Sigmoid colon (tissue), 7 donors: ENCODE data around the gene HMCN1. TPM values are rescaled to one million over a fixed set of nuclear protein-coding genes. Genes with fewer than 3 reads are reported as not detected.
A peak's percentile ranks its signal among the peaks of the same experiment; 100 is the strongest.

Source experiments
- DNase-seq: peaks from one replicate; pipeline ENCODE4 v3.0.0-alpha.2; 2019
- H3K27ac ChIP-seq, 4 donors: fragments of 200-600 bp; sonication (generic); one replicate each; pipeline ENCODE4 v1.5.1; 2016 to 2019; ENCODE audit warnings: mild to moderate bottlenecking in 1 of 4
- H3K27me3 ChIP-seq, 3 donors: fragments of 200-600 bp; sonication (generic); one replicate each; pipeline ENCODE4 v1.5.1; 2019; ENCODE audit warnings: mild to moderate bottlenecking in 1 of 3
- H3K36me3 ChIP-seq, 4 donors: fragments of 200-600 bp; sonication (generic); one replicate each; pipeline ENCODE4 v1.5.1; 2016 to 2019
- H3K4me1 ChIP-seq, 4 donors: fragments of 200-600 bp; sonication (generic); one replicate each; pipeline ENCODE4 v1.5.1; 2017 to 2019
- H3K4me3 ChIP-seq, 4 donors: fragments of 200-600 bp; sonication (generic); one replicate each; pipeline ENCODE4 v1.5.1; 2017 to 2019; ENCODE audit warnings: mild to moderate bottlenecking in 2 of 4, moderate library complexity in 1 of 4
- H3K9me3 ChIP-seq, 4 donors: fragments of 200-600 bp in 3 of 4; sonication (generic) in 3 of 4; one replicate each; pipeline versions ENCODE4 v1.5.1 to v1.6.1; 2013 to 2019
- EP300 ChIP-seq, 4 donors: sonication (generic); formaldehyde crosslinking; IDR thresholded peaks; one replicate each; pipeline ENCODE4 v1.6.1; 2017; ENCODE audit warnings: antibody characterized with exemption in 4 of 4
- POLR2A ChIP-seq, 2 donors: fragments of 450-650 bp; IDR thresholded peaks; one replicate each; pipeline ENCODE4 v1.6.1; 2016; ENCODE audit warnings: antibody characterized with exemption in 2 of 2, mild to moderate bottlenecking in 2 of 2, moderate library complexity in 2 of 2
- POLR2AphosphoS5 ChIP-seq, 4 donors: sonication (generic); formaldehyde crosslinking; IDR thresholded peaks; one replicate each; pipeline ENCODE4 v1.6.1; 2017; ENCODE audit warnings: antibody characterized with exemption in 4 of 4
- WGBS, 2 donors: extraction: QIAGEN DNeasy Blood & Tissue Kit; methylation state at CpG; one replicate each; pipeline ENCODE4 v1.1.7; 2013; 5-methylcytosine and 5-hydroxymethylcytosine counted together
- intact Hi-C: fragments of 100-400 bp; cut with DNase I; formaldehyde crosslinking; loops from one replicate; pipeline ENCODE4 v1.15.1; 2023
- polyA plus RNA-seq, 3 donors: library from polyadenylated mRNA; stranded (reverse); fragments of 200-250 nt; gene quantifications; one replicate each; pipeline ENCODE4 v1.2.3, GENCODE V29; 2013
- total RNA-seq, 4 donors: library from RNA; depleted of rRNA; stranded (reverse); fragments of >200 nt; gene quantifications; one replicate each; pipeline ENCODE4 v1.1.0, GENCODE V29; 2016
- TF ChIP-seq, protein P1 (sequence below), 4 experiments: fragments of 450-650 bp in 3 of 4; fragments of 200-600 bp in 1 of 4; IDR thresholded peaks; one replicate each; pipeline ENCODE4 v1.5.1; 2016 to 2019; ENCODE audit warnings: antibody characterized with exemption in 4 of 4, mild to moderate bottlenecking in 3 of 4, moderate library complexity in 2 of 4
- donor health status: healthy with polysubstance abuse.
- donor health status: Bipolar disorder and iron deficiency.
- donor health status: healthy.

Gene HMCN1
- total and polyA plus RNA-seq, 7 donors, result under 0.01 to 22.7 (median 6.7) TPM

DNA sequence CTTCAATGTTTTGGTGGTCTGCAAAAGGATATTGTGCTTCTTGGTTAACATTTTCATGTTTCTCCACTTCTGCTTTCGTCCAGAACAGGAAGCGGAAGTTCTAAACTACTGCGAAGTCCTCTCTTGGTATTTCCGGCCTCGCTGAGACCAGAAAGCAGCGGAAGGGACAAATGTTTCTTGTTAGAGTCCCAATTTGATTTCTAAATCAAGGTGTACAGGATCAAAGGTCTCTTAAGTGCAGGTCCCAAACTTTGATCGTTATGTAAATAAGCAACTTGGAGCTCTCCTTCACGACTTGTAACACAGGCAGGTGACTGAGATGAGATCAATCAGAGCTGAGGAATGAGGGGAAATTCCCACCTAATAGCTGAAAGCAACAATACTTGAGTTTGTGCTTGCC is 40.1 kb upstream of the HMCN1 start:
- Histone ChIP-seq H3K27me3 (no peaks in the 10 kb centered on the region), H3K36me3 (no peaks in the 10 kb centered on the region), H3K27ac (peak overlapping the region in 1 of 4 donors; percentile 12), H3K9me3 (no peaks in the 10 kb centered on the region), H3K4me3 (no peak overlapping the region), H3K4me1 (no peaks in the 10 kb centered on the region)
- TF ChIP-seq POLR2AphosphoS5 (IDR thresholded peaks at IDR 0.05), result peak in 1 of 4 donors; percentile 17
- TF ChIP-seq EP300 (IDR thresholded peaks at IDR 0.05), result no peak
- WGBS, 2 donors, result 8 to 11% methylated on average over 8 of the region's 8 CpGs
- no peak for DNase-seq
- intact Hi-C loops, result no loop called here

DNA sequence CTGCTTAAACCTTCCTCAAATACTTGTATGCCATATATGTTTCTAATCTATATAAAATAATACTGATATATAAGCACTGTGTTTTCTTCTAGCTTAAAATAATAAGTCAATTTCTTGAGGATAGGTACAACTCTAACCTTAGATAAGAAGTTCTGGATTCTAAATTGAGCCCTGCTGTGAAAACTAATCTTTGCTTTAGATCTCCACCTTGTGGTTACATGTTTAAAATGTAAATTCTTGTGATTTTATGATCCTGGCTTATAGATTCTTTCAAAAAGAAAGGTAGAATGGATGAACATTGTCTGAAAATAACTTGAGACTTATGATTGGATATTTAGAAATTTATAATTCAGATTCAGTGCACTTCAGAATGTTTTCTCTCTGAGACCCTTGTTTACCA is 38.9 kb upstream of the HMCN1 start:
- H3K4me3 ChIP-seq, result no peak overlapping the region
- no peak for TF ChIP-seq EP300 (IDR thresholded peaks at IDR 0.05)
- TF ChIP-seq POLR2AphosphoS5 (IDR thresholded peaks at IDR 0.05), result no peak
- TF ChIP-seq, protein P1, sequence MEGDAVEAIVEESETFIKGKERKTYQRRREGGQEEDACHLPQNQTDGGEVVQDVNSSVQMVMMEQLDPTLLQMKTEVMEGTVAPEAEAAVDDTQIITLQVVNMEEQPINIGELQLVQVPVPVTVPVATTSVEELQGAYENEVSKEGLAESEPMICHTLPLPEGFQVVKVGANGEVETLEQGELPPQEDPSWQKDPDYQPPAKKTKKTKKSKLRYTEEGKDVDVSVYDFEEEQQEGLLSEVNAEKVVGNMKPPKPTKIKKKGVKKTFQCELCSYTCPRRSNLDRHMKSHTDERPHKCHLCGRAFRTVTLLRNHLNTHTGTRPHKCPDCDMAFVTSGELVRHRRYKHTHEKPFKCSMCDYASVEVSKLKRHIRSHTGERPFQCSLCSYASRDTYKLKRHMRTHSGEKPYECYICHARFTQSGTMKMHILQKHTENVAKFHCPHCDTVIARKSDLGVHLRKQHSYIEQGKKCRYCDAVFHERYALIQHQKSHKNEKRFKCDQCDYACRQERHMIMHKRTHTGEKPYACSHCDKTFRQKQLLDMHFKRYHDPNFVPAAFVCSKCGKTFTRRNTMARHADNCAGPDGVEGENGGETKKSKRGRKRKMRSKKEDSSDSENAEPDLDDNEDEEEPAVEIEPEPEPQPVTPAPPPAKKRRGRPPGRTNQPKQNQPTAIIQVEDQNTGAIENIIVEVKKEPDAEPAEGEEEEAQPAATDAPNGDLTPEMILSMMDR (IDR thresholded peaks at IDR 0.05), result no peak
- no peak for TF ChIP-seq POLR2A (IDR thresholded peaks at IDR 0.05)
- no peaks in the 10 kb centered on the region for H3K4me1 ChIP-seq
- no peak for DNase-seq
- intact Hi-C loops, result no loop called here
- no peak overlapping the region for H3K27ac ChIP-seq
- H3K9me3 ChIP-seq, result no peaks in the 10 kb centered on the region
- no peaks in the 10 kb centered on the region for H3K27me3 ChIP-seq
- no peaks in the 10 kb centered on the region for H3K36me3 ChIP-seq

DNA sequence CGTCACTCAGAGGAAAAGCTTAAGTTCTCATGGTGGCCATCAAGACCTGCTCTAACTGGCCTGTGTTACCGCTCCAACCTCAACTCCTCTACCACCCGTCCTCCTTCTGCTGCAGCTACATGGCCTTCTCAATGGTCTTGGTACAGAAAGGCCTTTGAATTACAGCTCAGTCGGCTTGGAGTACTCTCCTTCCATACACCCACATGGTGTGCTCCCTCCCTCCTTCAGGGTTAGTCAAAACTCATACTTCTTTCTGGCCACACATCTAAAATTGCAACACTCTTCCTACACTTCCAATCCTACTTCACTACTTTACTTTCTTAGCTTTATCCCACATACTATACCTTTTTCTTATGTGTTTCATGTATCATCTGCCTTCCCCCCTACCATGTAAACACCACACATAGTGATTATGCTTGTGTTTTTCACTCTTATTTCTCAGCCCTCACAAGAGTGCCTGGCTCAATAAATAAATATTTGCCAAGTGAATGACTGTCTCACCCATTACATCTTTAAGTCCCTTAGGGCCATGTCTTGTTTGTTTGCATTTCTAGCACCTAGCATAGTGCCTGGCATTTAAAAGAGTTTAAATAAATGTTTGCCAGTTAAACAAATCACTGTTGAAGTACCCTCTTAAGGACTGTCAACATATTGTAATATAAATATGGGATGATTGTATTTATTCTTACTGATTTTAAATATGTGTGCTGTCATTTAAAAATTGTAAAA is 37.6 kb upstream of the HMCN1 start:
- H3K36me3 ChIP-seq, result no peaks in the 10 kb centered on the region
- intact Hi-C loops, result no loop called here
- H3K4me1 ChIP-seq, result no peaks in the 10 kb centered on the region
- DNase-seq, result no peak
- H3K9me3 ChIP-seq, result no peaks in the 10 kb centered on the region
- TF ChIP-seq, protein P1 (IDR thresholded peaks at IDR 0.05), result no peak
- no peak overlapping the region for H3K4me3 ChIP-seq
- WGBS, 2 donors, result 92% methylated on average over 4 of the region's 4 CpGs
- no peak overlapping the region for H3K27ac ChIP-seq
- no peaks in the 10 kb centered on the region for H3K27me3 ChIP-seq

DNA sequence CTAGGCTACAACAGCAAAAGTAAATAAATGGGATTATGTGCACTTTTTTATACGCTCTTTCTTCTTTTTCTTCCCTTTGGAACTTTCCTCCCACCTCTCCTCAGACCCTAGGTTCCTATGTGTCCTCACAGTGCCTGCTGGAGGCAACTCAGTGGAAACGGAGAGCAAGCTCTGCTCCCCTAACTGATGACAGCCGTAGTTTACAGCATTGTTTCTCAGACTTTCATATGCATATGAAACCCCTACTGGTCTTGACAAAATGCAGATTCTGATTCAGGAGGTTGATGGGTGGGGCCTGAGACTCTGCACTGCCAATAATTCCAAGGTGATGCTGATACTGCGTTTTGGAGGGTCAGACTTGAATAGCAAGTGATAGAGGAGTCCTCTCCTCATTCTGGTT is 34.3 kb upstream of the HMCN1 start:
- DNase-seq, result no peak
- H3K27me3 ChIP-seq, result no peaks in the 10 kb centered on the region
- H3K4me3 ChIP-seq, result no peak overlapping the region
- no peaks in the 10 kb centered on the region for H3K36me3 ChIP-seq
- no peaks in the 10 kb centered on the region for H3K9me3 ChIP-seq
- no peak overlapping the region for H3K27ac ChIP-seq
- WGBS, 2 donors, result 72 to 85% methylated on average over 4 of the region's 4 CpGs
- intact Hi-C loops, result no loop called here
- TF ChIP-seq, protein P1 (IDR thresholded peaks at IDR 0.05), result no peak
- TF ChIP-seq POLR2A (IDR thresholded peaks at IDR 0.05), result no peak
- TF ChIP-seq EP300 (IDR thresholded peaks at IDR 0.05), result no peak
- no peak for TF ChIP-seq POLR2AphosphoS5 (IDR thresholded peaks at IDR 0.05)
- no peaks in the 10 kb centered on the region for H3K4me1 ChIP-seq

DNA sequence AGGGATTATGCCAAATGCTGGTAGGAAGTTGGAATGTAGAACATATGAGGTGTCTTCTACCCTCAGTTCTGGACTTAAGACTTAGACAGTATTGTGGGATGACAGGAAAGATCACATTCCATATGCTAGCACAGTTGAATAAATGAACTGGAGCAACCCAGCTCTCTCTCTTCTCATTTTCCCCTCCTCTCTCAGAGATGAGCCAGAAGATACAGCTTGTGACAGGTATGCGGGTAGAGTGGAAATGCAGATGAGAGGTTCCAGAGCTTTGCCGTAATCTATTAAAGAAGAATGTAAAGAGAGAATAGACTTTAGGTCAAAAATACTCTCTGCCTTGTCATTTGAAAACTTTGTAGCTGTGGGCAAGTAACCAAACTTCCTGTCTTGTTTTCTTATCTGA is 32.5 kb upstream of the HMCN1 start:
- H3K27ac ChIP-seq, result no peak overlapping the region
- no peaks in the 10 kb centered on the region for H3K36me3 ChIP-seq
- no peaks in the 10 kb centered on the region for H3K4me1 ChIP-seq
- intact Hi-C loops, result no loop called here
- H3K9me3 ChIP-seq, result no peaks in the 10 kb centered on the region
- no peaks in the 10 kb centered on the region for H3K27me3 ChIP-seq
- 70 to 83% methylated on average over 2 of the region's 2 CpGs for WGBS, 2 donors
- TF ChIP-seq, protein P1 (IDR thresholded peaks at IDR 0.05), result no peak
- no peak for TF ChIP-seq EP300 (IDR thresholded peaks at IDR 0.05)
- TF ChIP-seq POLR2A (IDR thresholded peaks at IDR 0.05), result no peak
- no peak for TF ChIP-seq POLR2AphosphoS5 (IDR thresholded peaks at IDR 0.05)
- no peak for DNase-seq
- H3K4me3 ChIP-seq, result no peak overlapping the region
